K562 (cell line): ENCODE data around the gene RPTOR. TPM values are rescaled to one million over a fixed set of nuclear protein-coding genes. Genes with fewer than 3 reads are reported as not detected.

Source experiments
- ASH1L ChIP-seq: fragments of 450-650 bp; IDR thresholded peaks from 2 replicates; pipeline ENCODE4 v1.6.1; 2018; ENCODE audit warnings: borderline replicate concordance, mild to moderate bottlenecking, low read depth; ENCODE audit not compliant: partially characterized antibody
- FOXJ3 ChIP-seq: sonication (generic); formaldehyde crosslinking; IDR thresholded peaks from 2 replicates; pipeline ENCODE4 v1.4.0; 2020; ENCODE audit warnings: mild to moderate bottlenecking, missing genetic modification reagents
- HNRNPK ChIP-seq: fragments of 200-400 bp; formaldehyde crosslinking; IDR thresholded peaks from one replicate; pipeline ENCODE4 v1.6.1; 2018; ENCODE audit warnings: mild to moderate bottlenecking, low read depth, low read length; ENCODE audit not compliant: poor library complexity, severe bottlenecking
- KLF13 ChIP-seq: fragments of 450-650 bp; IDR thresholded peaks from 2 replicates; pipeline ENCODE4 v1.6.1; 2016; ENCODE audit warnings: missing genetic modification characterization, low read depth, mild to moderate bottlenecking, missing compliant biosample characterization, moderate library complexity, borderline replicate concordance
- MYC ChIP-seq, 2 experiments: fragments of 250-450 bp in 1 of 2; sonication (Bioruptor Pico) in 1 of 2; IDR thresholded peaks; 2 replicates each; pipeline versions ENCODE4 v1.5.1 to v1.6.1; 2012 to 2021; ENCODE audit warnings: low read depth in 2 of 2, borderline replicate concordance in 1 of 2, improper control_type of control experiment in 1 of 2, low read length in 1 of 2, mild to moderate bottlenecking in 1 of 2, moderate library complexity in 1 of 2
- PTBP1 ChIP-seq: fragments of 200-400 bp; formaldehyde crosslinking; IDR thresholded peaks from 2 replicates; pipeline ENCODE4 v1.6.1; 2017; ENCODE audit warnings: low read depth, low read length
- SETDB1 ChIP-seq: IDR thresholded peaks from one replicate; pipeline ENCODE4 v1.6.1; 2012; ENCODE audit warnings: low read length, control low read depth, inconsistent platforms
- SNRNP70 ChIP-seq: fragments of 200-400 bp; formaldehyde crosslinking; optimal IDR thresholded peaks from 2 replicates; pipeline ENCODE3; 2017; ENCODE audit warnings: low read depth, low read length
- ZNF175 ChIP-seq: fragments of 200-800 bp; sonication (Bioruptor generic); IDR thresholded peaks from 2 replicates; pipeline ENCODE4 v1.6.1; 2016; ENCODE audit warnings: low read depth, mild to moderate bottlenecking, missing genetic modification characterization, missing compliant biosample characterization
- polyA plus RNA-seq, 8 experiments: library from polyadenylated mRNA; depleted of rRNA in 4 of 8; stranded (reverse) in 5 of 8; unstranded in 3 of 8; fragments of >200 nt; fragmentation: Nextera tagmentation in 2 of 8; fragmentation: Illumina TruSeq in 1 of 8; extraction: Ambion mirVana in 2 of 8; extraction: Trizol in 1 of 8; gene quantifications; 2 replicates each; pipeline versions ENCODE4 v1.2.1 to v1.2.3, GENCODE V29; 2011 to 2014; ENCODE audit warnings: inconsistent platforms in 1 of 8, missing spikeins in 1 of 8
- total RNA-seq, 7 experiments: library from RNA; depleted of rRNA in 6 of 7; stranded (reverse); fragments of >200 nt in 6 of 7; fragmentation: Illumina TruSeq in 2 of 7; extraction: Trizol in 2 of 7; gene quantifications; 2 replicates each; pipeline versions ENCODE4 v1.2.1 to v1.2.3, GENCODE V29; 2011 to 2021; ENCODE audit warnings: low replicate concordance in 1 of 7
- TF ChIP-seq, protein P1 (sequence below): fragments of 250-450 bp; sonication (Bioruptor Pico); IDR thresholded peaks from 2 replicates; pipeline ENCODE4 v1.5.0; 2022; ENCODE audit warnings: mild to moderate bottlenecking
- TF ChIP-seq, protein P2 (sequence below): sonication (generic); formaldehyde crosslinking; IDR thresholded peaks from 2 replicates; pipeline ENCODE4 v1.4.0; 2020; ENCODE audit warnings: mild to moderate bottlenecking, missing genetic modification reagents
- TF ChIP-seq, protein P3 (sequence below): conservative IDR thresholded peaks from 2 replicates; pipeline ENCODE4 v1.6.1; 2011; ENCODE audit warnings: low read depth, mild to moderate bottlenecking, low read length; ENCODE audit not compliant: control insufficient read depth
- TF ChIP-seq, protein P4 (sequence below): fragments of 450-650 bp; IDR thresholded peaks from 2 replicates; pipeline ENCODE4 v1.6.1; 2018; ENCODE audit not compliant: partially characterized antibody

RPTOR gene
- total and polyA plus RNA-seq, 9 of the 15 experiments (the other 6 are each of a cell fraction or from before 2014, with no cell fraction given), result 0.24 to 54.1 (median 10.2) TPM

DNA sequence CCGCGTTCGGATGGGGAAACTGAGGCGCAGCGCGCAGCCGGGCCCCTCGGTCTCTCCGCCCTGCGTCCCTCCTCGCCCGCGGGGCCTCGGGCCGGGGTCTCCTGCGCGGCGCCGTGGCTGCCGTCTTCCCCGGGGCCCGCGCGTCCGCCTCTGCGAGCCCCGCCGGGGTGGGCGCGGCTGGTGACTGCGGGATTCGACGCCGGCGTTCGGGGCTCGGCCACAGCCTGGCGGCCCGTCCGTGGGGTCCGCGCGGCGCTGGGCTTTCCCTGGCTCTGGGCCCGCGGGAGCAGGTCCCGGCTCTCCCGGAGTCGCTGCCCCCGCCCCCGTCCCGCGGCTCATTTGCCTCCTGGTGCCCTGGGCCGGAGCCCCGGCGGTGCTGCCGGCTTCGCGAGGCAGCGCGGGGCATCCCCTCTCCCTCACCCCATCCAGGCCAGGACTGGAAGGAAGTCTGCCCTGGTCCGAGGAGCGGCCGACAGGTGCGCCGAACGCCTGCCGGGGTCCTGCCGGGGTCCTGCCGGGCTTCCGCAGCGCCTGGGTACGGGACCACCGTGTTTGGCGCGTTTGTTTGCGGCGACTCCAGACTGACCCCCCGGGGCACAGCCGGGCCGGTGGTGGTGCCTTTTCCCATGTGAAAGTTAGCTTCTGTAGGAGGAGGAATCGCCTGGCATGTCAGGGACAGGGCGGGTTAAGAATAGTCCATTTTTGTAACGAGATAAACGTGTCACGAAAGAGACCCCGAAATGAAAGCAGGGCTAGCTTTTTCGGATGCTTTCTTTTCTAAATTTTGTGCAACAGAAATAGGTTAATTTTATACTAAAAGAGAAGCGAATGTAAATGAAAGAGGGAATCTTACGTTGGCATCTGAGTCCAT, 447.7 kb downstream of the RPTOR start (continued):
- TF ChIP-seq, protein P1, sequence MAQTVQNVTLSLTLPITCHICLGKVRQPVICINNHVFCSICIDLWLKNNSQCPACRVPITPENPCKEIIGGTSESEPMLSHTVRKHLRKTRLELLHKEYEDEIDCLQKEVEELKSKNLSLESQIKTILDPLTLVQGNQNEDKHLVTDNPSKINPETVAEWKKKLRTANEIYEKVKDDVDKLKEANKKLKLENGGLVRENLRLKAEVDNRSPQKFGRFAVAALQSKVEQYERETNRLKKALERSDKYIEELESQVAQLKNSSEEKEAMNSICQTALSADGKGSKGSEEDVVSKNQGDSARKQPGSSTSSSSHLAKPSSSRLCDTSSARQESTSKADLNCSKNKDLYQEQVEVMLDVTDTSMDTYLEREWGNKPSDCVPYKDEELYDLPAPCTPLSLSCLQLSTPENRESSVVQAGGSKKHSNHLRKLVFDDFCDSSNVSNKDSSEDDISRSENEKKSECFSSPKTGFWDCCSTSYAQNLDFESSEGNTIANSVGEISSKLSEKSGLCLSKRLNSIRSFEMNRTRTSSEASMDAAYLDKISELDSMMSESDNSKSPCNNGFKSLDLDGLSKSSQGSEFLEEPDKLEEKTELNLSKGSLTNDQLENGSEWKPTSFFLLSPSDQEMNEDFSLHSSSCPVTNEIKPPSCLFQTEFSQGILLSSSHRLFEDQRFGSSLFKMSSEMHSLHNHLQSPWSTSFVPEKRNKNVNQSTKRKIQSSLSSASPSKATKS (CRISPR knock-in tag), result no peak
- TF ChIP-seq, protein P2, sequence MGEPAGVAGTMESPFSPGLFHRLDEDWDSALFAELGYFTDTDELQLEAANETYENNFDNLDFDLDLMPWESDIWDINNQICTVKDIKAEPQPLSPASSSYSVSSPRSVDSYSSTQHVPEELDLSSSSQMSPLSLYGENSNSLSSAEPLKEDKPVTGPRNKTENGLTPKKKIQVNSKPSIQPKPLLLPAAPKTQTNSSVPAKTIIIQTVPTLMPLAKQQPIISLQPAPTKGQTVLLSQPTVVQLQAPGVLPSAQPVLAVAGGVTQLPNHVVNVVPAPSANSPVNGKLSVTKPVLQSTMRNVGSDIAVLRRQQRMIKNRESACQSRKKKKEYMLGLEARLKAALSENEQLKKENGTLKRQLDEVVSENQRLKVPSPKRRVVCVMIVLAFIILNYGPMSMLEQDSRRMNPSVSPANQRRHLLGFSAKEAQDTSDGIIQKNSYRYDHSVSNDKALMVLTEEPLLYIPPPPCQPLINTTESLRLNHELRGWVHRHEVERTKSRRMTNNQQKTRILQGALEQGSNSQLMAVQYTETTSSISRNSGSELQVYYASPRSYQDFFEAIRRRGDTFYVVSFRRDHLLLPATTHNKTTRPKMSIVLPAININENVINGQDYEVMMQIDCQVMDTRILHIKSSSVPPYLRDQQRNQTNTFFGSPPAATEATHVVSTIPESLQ, result no peak
- TF ChIP-seq ZNF175 (CRISPR knock-in tag) (no peak), SETDB1 (no peak), FOXJ3 (CRISPR knock-in tag) (no peak), KLF13 (tag) (no peak), MYC (IDR thresholded peaks at IDR 0.05; ENCODE audit: low read depth, low read length) (no peak), MYC (CRISPR knock-in tag; IDR thresholded peaks at IDR 0.05; ENCODE audit: borderline replicate concordance, low read depth) (no peak), SNRNP70 (no peak), PTBP1 (no peak), ASH1L (no peak), HNRNPK (no peak)
- TF ChIP-seq, protein P3, sequence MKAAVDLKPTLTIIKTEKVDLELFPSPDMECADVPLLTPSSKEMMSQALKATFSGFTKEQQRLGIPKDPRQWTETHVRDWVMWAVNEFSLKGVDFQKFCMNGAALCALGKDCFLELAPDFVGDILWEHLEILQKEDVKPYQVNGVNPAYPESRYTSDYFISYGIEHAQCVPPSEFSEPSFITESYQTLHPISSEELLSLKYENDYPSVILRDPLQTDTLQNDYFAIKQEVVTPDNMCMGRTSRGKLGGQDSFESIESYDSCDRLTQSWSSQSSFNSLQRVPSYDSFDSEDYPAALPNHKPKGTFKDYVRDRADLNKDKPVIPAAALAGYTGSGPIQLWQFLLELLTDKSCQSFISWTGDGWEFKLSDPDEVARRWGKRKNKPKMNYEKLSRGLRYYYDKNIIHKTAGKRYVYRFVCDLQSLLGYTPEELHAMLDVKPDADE, result peak; percentile 39; the same call in 1 of the 2 replicates
- TF ChIP-seq, protein P4, sequence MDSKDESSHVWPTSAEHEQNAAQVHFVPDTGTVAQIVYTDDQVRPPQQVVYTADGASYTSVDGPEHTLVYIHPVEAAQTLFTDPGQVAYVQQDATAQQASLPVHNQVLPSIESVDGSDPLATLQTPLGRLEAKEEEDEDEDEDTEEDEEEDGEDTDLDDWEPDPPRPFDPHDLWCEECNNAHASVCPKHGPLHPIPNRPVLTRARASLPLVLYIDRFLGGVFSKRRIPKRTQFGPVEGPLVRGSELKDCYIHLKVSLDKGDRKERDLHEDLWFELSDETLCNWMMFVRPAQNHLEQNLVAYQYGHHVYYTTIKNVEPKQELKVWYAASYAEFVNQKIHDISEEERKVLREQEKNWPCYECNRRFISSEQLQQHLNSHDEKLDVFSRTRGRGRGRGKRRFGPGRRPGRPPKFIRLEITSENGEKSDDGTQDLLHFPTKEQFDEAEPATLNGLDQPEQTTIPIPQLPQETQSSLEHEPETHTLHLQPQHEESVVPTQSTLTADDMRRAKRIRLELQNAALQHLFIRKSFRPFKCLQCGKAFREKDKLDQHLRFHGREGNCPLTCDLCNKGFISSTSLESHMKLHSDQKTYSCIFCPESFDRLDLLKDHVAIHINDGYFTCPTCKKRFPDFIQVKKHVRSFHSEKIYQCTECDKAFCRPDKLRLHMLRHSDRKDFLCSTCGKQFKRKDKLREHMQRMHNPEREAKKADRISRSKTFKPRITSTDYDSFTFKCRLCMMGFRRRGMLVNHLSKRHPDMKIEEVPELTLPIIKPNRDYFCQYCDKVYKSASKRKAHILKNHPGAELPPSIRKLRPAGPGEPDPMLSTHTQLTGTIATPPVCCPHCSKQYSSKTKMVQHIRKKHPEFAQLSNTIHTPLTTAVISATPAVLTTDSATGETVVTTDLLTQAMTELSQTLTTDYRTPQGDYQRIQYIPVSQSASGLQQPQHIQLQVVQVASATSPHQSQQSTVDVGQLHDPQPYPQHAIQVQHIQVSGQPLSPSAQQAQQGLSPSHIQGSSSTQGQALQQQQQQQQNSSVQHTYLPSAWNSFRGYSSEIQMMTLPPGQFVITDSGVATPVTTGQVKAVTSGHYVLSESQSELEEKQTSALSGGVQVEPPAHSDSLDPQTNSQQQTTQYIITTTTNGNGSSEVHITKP, result no peak
